ENCODE measurements around the gene MYO7A. TPM values are rescaled to one million over a fixed set of nuclear protein-coding genes. Genes with fewer than 3 reads are reported as not detected.

MYO7A gene
- total RNA-seq, 3 donors from 2014 or later (not counting 1 experiment from before 2014, with no cell fraction given), result 0.20 to 1.1 (median 0.68) TPM

GRCh38 chr11:77124041-77124440 lies 4.0 kb upstream of the MYO7A start:
- H3K36me3 Mint-ChIP-seq, result no peaks in the 10 kb centered on the region
- DNase-seq (no peak), ATAC-seq (no peak)
- no peak overlapping the region for H3K4me3 Mint-ChIP-seq
- no peaks in the 10 kb centered on the region for H3K9me3 Mint-ChIP-seq
- H3K27ac Mint-ChIP-seq, result no peak overlapping the region
- Histone ChIP-seq H3K27me3 (ENCODE audit: control insufficient read depth, insufficient read depth, low read length) (peaks cover 11% of the 10 kb centered on the region), H3K4me3 (ENCODE audit: low read length) (no peak overlapping the region), H3K9me3 (ENCODE audit: control insufficient read depth, insufficient read depth, low read length) (no peaks in the 10 kb centered on the region), H3K4me1 (ENCODE audit: control insufficient read depth, insufficient read depth, low read length) (peaks cover 17% of the 10 kb centered on the region), H3K36me3 (ENCODE audit: control insufficient read depth, insufficient read depth, low read length) (no peaks in the 10 kb centered on the region), H3K27ac (ENCODE audit: low read length) (no peak overlapping the region)
- WGBS (ENCODE audit: insufficient coverage), result 90% methylated on average over 8 of the region's 8 CpGs
- intact Hi-C loops (cut with micrococcal nuclease), result no loop called here
- H3K27me3 Mint-ChIP-seq (ENCODE audit: low read depth in 2 of 2), result peaks cover 9 to 12% of the 10 kb centered on the region in 2 donors
- H3K4me1 Mint-ChIP-seq, result peaks cover 9 to 26% of the 10 kb centered on the region in 2 donors
- TF ChIP-seq CTCF (IDR thresholded peaks at IDR 0.05), result no peak

- Mint-ChIP-seq H3K27ac (no peak overlapping the region), H3K27me3 (ENCODE audit: low read depth in 2 of 2) (peaks cover 9 to 12% of the 10 kb centered on the region in 2 donors), H3K4me1 (peaks cover 9 to 26% of the 10 kb centered on the region in 2 donors), H3K9me3 (no peaks in the 10 kb centered on the region), H3K36me3 (no peaks in the 10 kb centered on the region), H3K4me3 (no peak overlapping the region)
- Histone ChIP-seq H3K9me3 (ENCODE audit: control insufficient read depth, insufficient read depth, low read length) (no peaks in the 10 kb centered on the region), H3K27ac (ENCODE audit: low read length) (no peak overlapping the region), H3K36me3 (ENCODE audit: control insufficient read depth, insufficient read depth, low read length) (no peaks in the 10 kb centered on the region), H3K4me1 (ENCODE audit: control insufficient read depth, insufficient read depth, low read length) (peaks cover 17% of the 10 kb centered on the region), H3K4me3 (ENCODE audit: low read length) (no peak overlapping the region), H3K27me3 (ENCODE audit: control insufficient read depth, insufficient read depth, low read length) (peaks cover 11% of the 10 kb centered on the region)
- intact Hi-C loops (cut with micrococcal nuclease), result no loop called here
- no peak for TF ChIP-seq CTCF (IDR thresholded peaks at IDR 0.05)
- DNase-seq (no peak), ATAC-seq (no peak)
- 95% methylated on average over 6 of the region's 6 CpGs for WGBS (ENCODE audit: insufficient coverage)
Measured at GRCh38 chr11:77124488-77124887, 3.6 kb upstream of the MYO7A start.

GRCh38 chr11:77125191-77125590 lies 2.9 kb upstream of the MYO7A start:
- H3K27ac Mint-ChIP-seq, result no peak overlapping the region

More at GRCh38 chr11:77125191-77125590, 2.9 kb upstream of the MYO7A start:
- Histone ChIP-seq H3K27me3 (ENCODE audit: control insufficient read depth, insufficient read depth, low read length) (peaks cover 11% of the 10 kb centered on the region), H3K36me3 (ENCODE audit: control insufficient read depth, insufficient read depth, low read length) (no peaks in the 10 kb centered on the region), H3K4me1 (ENCODE audit: control insufficient read depth, insufficient read depth, low read length) (peaks cover 17% of the 10 kb centered on the region), H3K27ac (ENCODE audit: low read length) (no peak overlapping the region), H3K4me3 (ENCODE audit: low read length) (no peak overlapping the region), H3K9me3 (ENCODE audit: control insufficient read depth, insufficient read depth, low read length) (no peaks in the 10 kb centered on the region)
- Mint-ChIP-seq H3K27me3 (ENCODE audit: low read depth in 2 of 2) (peaks cover 9 to 12% of the 10 kb centered on the region in 2 donors), H3K9me3 (no peaks in the 10 kb centered on the region), H3K4me1 (peaks cover 9 to 26% of the 10 kb centered on the region in 2 donors), H3K4me3 (no peak overlapping the region), H3K36me3 (no peaks in the 10 kb centered on the region)
- ATAC-seq, result no peak
- no peak for DNase-seq
- 28% methylated on average over 5 of the region's 6 CpGs for WGBS (ENCODE audit: insufficient coverage)
- intact Hi-C loops (cut with micrococcal nuclease), result no loop called here
- no peak for TF ChIP-seq CTCF (IDR thresholded peaks at IDR 0.05)
